ENCODE measurements around the gene SEC23B.

Gene SEC23B

DNA sequence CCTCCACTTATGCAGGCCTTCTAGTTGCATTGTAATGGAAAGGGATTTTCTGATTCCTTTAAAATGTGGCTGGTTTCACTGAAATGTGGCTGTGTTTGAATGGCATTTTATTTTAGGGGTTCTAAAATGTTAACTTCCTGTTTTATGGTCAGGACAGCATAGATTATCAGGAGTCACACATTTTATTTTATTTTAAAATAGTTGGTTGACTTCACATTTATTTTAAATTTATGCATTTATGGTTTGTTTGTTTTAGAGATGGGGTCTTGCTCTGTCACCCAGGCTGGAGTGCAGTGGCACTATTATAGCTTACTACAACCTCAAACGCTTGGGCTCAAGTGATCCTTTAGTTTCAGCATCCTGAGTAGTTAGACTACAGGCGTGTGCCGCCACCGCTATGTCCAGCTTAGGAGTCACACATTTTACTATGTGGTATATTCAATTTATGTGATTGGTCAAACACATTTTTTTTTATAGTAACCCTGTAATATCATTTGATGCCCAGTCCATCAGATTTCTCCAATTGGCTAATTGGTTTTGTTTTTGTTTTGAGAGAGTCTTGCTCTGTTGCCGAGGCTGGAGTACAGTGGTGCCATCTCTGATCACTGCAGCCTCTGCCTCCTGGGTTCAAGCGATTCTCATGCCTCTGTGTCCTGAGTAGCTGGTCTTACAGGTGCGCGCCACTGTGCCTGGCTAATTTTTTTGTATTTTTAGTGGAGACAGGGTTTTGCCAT, 82.4 kb downstream of the SEC23B start:
- DNase-seq: no peak

DNA sequence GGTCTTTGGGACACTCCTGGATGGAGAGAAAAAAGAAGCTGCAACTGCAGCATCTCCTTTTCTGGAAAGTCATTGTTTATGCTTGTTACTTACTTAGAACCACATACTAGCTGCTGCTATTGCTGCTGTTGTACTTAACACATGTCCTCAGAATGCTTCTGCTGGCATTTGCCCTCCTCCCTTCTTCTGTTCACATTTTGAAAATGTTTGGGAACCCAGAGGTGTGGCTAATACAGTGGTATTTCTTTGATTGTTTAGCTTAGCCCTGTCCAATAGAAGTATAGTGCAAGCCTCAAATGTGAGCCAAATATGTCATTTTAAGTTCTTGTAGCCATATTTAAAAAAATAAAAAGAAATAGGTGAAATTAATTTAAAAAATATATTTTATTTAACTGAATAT, 88.5 kb downstream of the SEC23B start:
- DNase-seq: no peak

DNA sequence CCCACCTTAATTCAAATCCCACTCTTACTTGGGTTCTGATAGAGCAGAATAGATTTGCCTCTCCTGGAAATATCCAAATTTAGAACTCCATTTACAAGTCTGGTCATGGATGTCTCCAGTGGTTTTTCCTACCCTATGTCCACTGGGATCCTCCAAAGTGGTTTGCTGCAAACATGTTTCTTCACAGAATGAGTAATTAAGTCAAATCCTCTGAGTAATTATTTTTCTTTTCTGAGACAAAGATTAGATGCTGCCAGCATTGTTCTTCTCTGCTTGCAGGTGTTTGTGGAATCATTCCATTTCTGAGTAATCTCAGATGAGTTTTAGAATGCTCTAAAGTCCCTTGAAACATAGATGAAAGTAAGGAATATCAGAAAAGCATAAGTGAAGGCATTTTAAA, 102.0 kb downstream of the SEC23B start:
- no peak for DNase-seq
